Loucy (cell line): ENCODE measurements around the gene OAF.

ENCODE experiments used
- H2AFZ ChIP-seq: fragments of 200-600 bp; sonication (generic); 2 replicates; pipeline ENCODE4 v1.6.0; 2016; ENCODE audit warnings: antibody characterized with exemption, mild to moderate bottlenecking, low read length, moderate library complexity
- H3F3A ChIP-seq: fragments of 200-600 bp; 2 replicates; pipeline ENCODE4 v1.6.0; 2016; ENCODE audit warnings: antibody characterized with exemption, low read depth, mild to moderate bottlenecking
- H3K27me3 ChIP-seq: fragments of 200-600 bp; sonication (generic); 2 replicates; pipeline ENCODE4 v1.6.1; 2014; ENCODE audit warnings: low read length, mild to moderate bottlenecking; ENCODE audit not compliant: insufficient read depth, poor library complexity, severe bottlenecking
- H3K36me3 ChIP-seq: fragments of 200-600 bp; sonication (generic); 2 replicates; pipeline ENCODE4 v1.6.1; 2016; ENCODE audit warnings: low read length; ENCODE audit not compliant: insufficient read depth
- H3K4me1 ChIP-seq: fragments of 200-600 bp; sonication (generic); 2 replicates; pipeline ENCODE4 v1.5.1; 2014; ENCODE audit warnings: low read length, mild to moderate bottlenecking; ENCODE audit not compliant: insufficient read depth, poor library complexity, severe bottlenecking
- H3K4me2 ChIP-seq: fragments of 200-600 bp; sonication (generic); 2 replicates; pipeline ENCODE4 v1.6.0; 2014; ENCODE audit warnings: antibody characterized with exemption, low read length, low read depth, mild to moderate bottlenecking; ENCODE audit not compliant: poor library complexity, severe bottlenecking
- H3K4me3 ChIP-seq: fragments of 200-600 bp; sonication (generic); 2 replicates; pipeline ENCODE4 v1.5.1; 2014; ENCODE audit warnings: low read length, mild to moderate bottlenecking, mixed read lengths; ENCODE audit not compliant: poor library complexity, severe bottlenecking
- H3K79me2 ChIP-seq: fragments of 200-600 bp; sonication (generic); 2 replicates; pipeline ENCODE4 v1.6.1; 2014; ENCODE audit warnings: low read length; ENCODE audit not compliant: insufficient read depth
- H3K9ac ChIP-seq: fragments of 200-600 bp; sonication (generic); 2 replicates; pipeline ENCODE4 v1.6.0; 2014; ENCODE audit warnings: mild to moderate bottlenecking, low read depth, low read length, moderate library complexity; ENCODE audit not compliant: poor library complexity, severe bottlenecking
- H3K9me2 ChIP-seq: fragments of 200-600 bp; sonication (generic); replicated peaks from 2 replicates; pipeline ENCODE4 v1.6.1; 2016; ENCODE audit warnings: low read depth, low read length, mixed read lengths
- H3K9me3 ChIP-seq: fragments of 200-600 bp; sonication (generic); 2 replicates; pipeline ENCODE4 v1.6.1; 2014; ENCODE audit warnings: mild to moderate bottlenecking, antibody characterized with exemption, low read length, low read depth; ENCODE audit not compliant: insufficient read depth
- H4K20me1 ChIP-seq: fragments of 200-600 bp; sonication (generic); 2 replicates; pipeline ENCODE4 v1.6.0; 2014; ENCODE audit warnings: antibody characterized with exemption, low read length, mild to moderate bottlenecking; ENCODE audit not compliant: insufficient read depth, poor library complexity, severe bottlenecking
- EZH2phosphoT487 ChIP-seq: fragments of 200-600 bp; IDR thresholded peaks from 2 replicates; pipeline ENCODE4 v1.6.1; 2018; ENCODE audit warnings: antibody characterized with exemption, mild to moderate bottlenecking, moderate library complexity, borderline replicate concordance
- TF ChIP-seq, protein P1 (sequence below): fragments of 200-600 bp; sonication (generic); conservative IDR thresholded peaks from 2 replicates; pipeline ENCODE4 v1.5.1; 2014; ENCODE audit warnings: mild to moderate bottlenecking, antibody characterized with exemption, low read length

OAF gene

DNA sequence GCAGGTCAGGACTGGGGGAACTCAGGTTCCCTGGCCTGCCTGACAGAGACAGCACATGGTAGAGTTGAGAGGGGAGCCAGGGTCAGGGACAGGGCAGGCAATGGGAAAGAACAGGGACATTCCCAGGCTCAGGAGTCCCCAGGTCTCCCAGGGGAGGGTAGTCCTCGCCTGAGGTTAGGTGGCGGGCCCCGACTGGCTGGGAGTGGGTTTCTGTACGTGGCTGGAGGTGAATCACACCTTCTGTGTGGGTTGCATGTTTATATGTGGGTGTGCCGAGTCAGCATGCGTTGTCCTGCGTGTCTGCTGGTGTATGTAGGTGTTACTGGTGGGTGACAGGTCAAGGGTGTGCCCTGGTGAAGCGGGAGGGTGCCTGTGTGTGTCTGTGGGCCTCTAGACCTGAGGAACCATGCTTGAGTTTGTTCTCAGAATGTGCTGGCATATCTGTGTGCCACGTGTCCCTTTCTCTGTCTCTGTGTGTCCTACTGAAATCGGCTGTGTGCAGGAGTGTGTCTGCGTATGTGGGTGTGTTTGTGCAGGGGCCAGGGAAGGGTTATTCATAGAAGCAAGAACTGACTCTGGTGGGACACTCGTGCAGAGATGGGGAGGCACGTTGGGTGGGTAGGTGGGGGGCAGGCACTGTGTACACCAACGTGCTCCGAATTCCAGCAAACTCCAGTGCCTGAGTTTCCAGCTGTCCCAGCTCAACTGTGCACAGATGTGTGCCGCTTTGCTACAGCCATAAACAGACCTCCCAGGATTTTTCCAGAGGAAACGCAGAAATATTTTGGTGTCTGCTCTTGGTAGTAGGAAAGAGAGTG lies 23.8 kb upstream of the OAF start:
- Histone ChIP-seq H3K9ac (no peak overlapping the region), H3F3A (no peaks in the 10 kb centered on the region), H3K9me3 (no peaks in the 10 kb centered on the region), H3K27me3 (no peaks in the 10 kb centered on the region), H3K4me2 (no peak overlapping the region), H3K4me1 (no peaks in the 10 kb centered on the region), H3K79me2 (no peaks in the 10 kb centered on the region), H2AFZ (no peak overlapping the region), H3K36me3 (no peaks in the 10 kb centered on the region), H4K20me1 (no peaks in the 10 kb centered on the region), H3K9me2 (no peaks in the 10 kb centered on the region), H3K4me3 (no peak overlapping the region)
- TF ChIP-seq, protein P1, sequence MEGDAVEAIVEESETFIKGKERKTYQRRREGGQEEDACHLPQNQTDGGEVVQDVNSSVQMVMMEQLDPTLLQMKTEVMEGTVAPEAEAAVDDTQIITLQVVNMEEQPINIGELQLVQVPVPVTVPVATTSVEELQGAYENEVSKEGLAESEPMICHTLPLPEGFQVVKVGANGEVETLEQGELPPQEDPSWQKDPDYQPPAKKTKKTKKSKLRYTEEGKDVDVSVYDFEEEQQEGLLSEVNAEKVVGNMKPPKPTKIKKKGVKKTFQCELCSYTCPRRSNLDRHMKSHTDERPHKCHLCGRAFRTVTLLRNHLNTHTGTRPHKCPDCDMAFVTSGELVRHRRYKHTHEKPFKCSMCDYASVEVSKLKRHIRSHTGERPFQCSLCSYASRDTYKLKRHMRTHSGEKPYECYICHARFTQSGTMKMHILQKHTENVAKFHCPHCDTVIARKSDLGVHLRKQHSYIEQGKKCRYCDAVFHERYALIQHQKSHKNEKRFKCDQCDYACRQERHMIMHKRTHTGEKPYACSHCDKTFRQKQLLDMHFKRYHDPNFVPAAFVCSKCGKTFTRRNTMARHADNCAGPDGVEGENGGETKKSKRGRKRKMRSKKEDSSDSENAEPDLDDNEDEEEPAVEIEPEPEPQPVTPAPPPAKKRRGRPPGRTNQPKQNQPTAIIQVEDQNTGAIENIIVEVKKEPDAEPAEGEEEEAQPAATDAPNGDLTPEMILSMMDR, result no peak
- no peak for TF ChIP-seq EZH2phosphoT487

DNA sequence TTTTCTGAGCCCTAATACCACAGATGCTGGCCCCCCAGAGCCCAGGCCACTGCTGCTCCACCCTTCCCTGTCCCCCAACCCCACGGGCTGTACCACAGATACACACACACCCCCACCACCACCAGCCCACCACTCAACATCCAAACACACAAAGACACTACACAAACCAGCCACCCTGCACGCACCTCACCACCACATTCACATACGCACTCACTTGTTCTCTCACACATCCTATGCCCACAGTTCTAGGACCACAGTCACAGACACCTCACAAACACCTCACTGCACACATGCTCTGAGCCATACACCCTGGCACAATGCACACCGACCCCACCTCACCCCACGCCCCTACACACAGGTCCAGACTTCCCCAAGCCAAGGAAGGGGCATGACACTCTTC lies 22.5 kb upstream of the OAF start:
- no peaks in the 10 kb centered on the region for H3K4me1 ChIP-seq

DNA sequence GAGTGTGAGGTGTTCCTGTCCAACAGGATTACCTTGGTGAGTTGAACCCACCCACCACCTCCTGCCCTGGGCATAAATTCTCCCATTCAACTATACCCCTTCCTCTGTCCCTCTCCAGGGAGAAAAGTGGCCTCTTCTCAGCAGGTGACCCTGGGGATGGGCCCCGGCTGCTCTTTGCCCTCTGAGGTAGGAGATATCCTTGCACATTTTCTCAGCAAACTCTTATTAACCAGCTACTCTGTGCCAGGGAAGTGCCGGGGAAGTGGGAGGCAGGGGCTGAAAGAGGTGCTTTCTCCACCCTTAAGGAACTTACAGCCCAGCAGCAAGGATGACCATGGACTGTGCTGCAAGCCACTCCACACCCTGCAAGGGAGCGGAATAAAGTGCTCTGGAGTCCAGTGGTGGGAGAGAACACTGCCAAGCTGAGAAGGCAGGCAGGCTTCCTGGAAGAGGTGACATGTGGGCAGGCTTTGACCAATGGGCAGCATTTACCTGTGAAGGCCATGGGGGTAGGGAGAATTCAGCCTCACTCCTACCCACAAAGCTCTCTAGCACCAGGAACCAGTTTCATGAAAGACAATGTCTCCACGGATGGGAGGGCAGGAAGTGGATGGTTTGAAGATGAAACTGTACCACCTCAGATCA lies 21.9 kb upstream of the OAF start:
- H3K36me3 ChIP-seq, result no peaks in the 10 kb centered on the region
- H3K4me1 ChIP-seq, result no peaks in the 10 kb centered on the region
- no peak overlapping the region for H3K4me3 ChIP-seq
- no peaks in the 10 kb centered on the region for H3K27me3 ChIP-seq
- H3F3A ChIP-seq, result no peaks in the 10 kb centered on the region
- no peaks in the 10 kb centered on the region for H4K20me1 ChIP-seq
- H3K9me3 ChIP-seq, result no peaks in the 10 kb centered on the region
- H3K4me2 ChIP-seq, result no peak overlapping the region
- no peaks in the 10 kb centered on the region for H3K79me2 ChIP-seq
- H2AFZ ChIP-seq, result no peak overlapping the region
- no peaks in the 10 kb centered on the region for H3K9me2 ChIP-seq
- TF ChIP-seq, protein P1, result no peak
- no peak for TF ChIP-seq EZH2phosphoT487
- no peak overlapping the region for H3K9ac ChIP-seq

More for the DNA sequence above, 22.5 kb upstream of the OAF start:
- H3K9ac ChIP-seq, result no peak overlapping the region
- H3K79me2 ChIP-seq, result no peaks in the 10 kb centered on the region
- H3F3A ChIP-seq, result no peaks in the 10 kb centered on the region
- H3K9me2 ChIP-seq, result no peaks in the 10 kb centered on the region
- no peak for TF ChIP-seq EZH2phosphoT487
- TF ChIP-seq, protein P1, result no peak
- H3K9me3 ChIP-seq, result no peaks in the 10 kb centered on the region
- no peak overlapping the region for H2AFZ ChIP-seq
- H3K27me3 ChIP-seq, result no peaks in the 10 kb centered on the region
- no peak overlapping the region for H3K4me3 ChIP-seq
- no peak overlapping the region for H3K4me2 ChIP-seq
- H3K36me3 ChIP-seq, result no peaks in the 10 kb centered on the region
- no peaks in the 10 kb centered on the region for H4K20me1 ChIP-seq
